ENCODE measurements around the gene OSBPL2. TPM values are rescaled to one million over a fixed set of nuclear protein-coding genes. Genes with fewer than 3 reads are reported as not detected.
A peak's percentile ranks its signal among the peaks of the same experiment; 100 is the strongest.

Gene OSBPL2
- total RNA-seq, 1 donor = 21.1 TPM

DNA sequence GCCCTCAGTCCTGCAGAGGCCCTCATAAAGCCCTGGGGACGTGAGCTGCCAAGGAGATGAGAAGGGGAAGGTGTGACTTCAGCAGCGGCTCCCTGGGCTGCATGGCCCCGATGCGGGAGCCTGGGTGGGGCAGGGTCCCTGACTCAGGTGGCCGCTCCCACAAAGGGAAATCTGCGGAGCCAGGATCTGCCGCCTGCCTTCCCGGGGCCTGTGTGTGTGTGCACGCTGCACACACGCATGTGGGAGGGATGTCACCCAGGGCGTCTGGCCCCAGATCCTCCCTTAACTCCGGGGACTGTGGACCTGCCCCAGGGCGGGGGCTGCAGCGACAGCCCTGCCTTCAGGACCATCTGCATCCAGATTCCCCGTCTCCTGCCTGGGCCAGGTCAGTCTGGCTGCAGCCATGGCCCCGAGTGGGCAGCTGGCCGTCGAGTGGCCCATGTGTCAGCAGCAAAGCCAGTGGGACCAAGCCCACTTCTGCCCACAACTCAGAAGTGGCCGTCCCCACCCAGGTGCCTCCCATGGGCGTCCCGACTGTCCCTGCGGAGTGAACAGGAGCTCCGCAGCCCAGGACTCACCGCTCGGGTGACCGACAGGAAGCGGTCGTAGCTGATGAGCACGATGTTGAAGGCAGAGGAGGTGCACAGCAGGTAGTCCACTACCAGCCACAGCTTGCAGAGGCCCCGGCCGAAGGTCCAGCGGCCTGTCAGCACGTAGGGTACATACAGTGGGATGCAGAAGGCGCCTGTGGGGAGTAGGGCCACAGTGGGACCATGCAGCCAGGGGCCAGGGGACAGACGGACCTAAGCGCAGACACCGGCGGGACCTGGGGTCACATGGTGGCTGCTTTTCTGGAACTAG lies 20.2 kb upstream of the OSBPL2 start:
- DNase-seq (ENCODE audit: low read depth) = no peak
- H3K4me3 ChIP-seq (ENCODE audit: low read depth, low read length) = no peak overlapping the region
- TF ChIP-seq, protein P1, sequence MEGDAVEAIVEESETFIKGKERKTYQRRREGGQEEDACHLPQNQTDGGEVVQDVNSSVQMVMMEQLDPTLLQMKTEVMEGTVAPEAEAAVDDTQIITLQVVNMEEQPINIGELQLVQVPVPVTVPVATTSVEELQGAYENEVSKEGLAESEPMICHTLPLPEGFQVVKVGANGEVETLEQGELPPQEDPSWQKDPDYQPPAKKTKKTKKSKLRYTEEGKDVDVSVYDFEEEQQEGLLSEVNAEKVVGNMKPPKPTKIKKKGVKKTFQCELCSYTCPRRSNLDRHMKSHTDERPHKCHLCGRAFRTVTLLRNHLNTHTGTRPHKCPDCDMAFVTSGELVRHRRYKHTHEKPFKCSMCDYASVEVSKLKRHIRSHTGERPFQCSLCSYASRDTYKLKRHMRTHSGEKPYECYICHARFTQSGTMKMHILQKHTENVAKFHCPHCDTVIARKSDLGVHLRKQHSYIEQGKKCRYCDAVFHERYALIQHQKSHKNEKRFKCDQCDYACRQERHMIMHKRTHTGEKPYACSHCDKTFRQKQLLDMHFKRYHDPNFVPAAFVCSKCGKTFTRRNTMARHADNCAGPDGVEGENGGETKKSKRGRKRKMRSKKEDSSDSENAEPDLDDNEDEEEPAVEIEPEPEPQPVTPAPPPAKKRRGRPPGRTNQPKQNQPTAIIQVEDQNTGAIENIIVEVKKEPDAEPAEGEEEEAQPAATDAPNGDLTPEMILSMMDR (IDR thresholded peaks at IDR 0.05; ENCODE audit: insufficient read depth, low read length) = no peak

DNA sequence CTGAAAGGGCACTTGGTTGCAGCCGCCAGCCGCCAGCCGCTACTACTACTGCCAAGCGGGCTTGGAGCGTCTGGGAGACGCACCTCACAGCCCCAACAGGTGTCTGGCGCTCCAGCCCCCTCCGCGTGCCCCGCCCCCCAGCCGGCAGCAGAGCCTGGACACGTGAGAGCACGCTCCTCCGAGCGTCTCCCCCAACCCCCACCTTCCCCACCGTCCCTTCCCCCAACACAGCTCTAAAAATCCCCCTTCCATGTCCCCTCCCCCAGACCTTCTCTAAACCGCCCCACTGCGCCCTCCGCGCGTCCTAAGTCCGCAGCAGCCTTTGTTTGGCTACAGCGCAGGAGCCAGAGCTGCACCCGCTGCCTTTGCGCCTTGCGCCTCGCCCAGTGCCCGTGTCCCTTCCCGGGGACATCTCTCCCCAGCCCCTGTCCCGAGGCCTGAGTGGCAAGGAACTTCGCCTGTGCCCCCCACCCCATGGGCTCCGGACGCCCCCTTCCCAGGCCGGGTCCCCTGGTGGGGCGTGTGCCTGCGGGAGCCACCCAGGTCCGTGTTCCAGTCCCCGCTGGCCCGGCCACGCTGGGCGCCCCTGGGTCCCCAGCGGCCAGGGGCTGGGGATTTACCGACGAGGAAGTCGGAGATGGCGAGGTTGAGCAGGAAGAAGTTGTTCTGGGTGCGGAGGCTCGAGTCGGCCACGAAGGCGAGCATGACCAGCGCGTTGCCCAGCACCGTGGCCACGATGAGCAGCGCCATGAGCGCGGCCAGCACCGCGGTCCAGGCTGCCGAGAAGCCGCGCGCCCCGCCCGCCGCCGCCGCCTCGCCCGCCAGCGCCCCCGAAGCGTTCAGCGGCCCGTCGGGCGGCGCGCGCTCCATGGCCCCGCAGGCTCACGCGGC lies 19.0 kb upstream of the OSBPL2 start:
- H3K4me3 ChIP-seq (ENCODE audit: low read depth, low read length) = no peak overlapping the region
- TF ChIP-seq, protein P1 (IDR thresholded peaks at IDR 0.05; ENCODE audit: insufficient read depth, low read length) = no peak
- no peak for DNase-seq (ENCODE audit: low read depth)

DNA sequence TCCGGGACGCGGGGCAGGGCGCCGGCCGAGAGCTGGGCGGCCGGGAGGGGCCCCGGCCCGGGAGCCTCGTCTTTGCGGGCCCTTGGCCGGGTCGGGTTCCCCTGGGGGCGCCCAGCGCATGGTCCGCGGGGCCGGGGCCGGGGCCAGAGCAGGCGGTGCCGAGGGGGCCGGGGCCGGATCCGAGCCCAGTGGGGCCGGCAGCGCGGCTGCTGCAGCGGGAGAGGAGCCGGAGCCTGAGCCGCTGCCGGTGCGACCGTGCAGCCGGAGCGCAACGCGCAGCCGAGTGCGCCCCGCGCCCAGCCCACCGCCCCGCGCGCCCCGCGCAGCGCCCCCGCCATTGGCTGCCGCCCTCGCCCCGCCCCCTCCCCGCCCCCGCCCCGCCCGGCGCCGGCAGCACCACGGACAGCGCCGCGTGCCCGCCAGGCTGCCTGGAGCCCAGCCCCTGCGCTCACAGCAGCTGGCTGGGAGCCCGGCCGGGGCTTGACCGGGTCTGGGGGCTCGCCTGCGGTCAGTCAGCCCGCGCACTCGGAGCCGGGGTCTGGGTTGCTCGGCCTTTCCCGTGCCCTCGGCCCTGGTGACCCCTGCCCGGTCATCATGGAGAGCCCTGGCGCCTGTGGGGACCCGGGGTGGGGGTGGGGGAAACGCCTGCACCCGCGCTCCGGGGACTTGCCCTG lies 18.2 kb upstream of the OSBPL2 start, which contains the start of gene HRH3:
Gene HRH3 (minus strand): TSS at position 287 of the 674 bp plus-strand sequence. CDS start 308 bp downstream, outside the sequence.
- TF ChIP-seq, protein P1 (IDR thresholded peaks at IDR 0.05; ENCODE audit: insufficient read depth, low read length) = no peak
- DNase-seq (ENCODE audit: low read depth) = no peak
- H3K4me3 ChIP-seq (ENCODE audit: low read depth, low read length) = peak within 1 kb of the TSS; percentile 35

DNA sequence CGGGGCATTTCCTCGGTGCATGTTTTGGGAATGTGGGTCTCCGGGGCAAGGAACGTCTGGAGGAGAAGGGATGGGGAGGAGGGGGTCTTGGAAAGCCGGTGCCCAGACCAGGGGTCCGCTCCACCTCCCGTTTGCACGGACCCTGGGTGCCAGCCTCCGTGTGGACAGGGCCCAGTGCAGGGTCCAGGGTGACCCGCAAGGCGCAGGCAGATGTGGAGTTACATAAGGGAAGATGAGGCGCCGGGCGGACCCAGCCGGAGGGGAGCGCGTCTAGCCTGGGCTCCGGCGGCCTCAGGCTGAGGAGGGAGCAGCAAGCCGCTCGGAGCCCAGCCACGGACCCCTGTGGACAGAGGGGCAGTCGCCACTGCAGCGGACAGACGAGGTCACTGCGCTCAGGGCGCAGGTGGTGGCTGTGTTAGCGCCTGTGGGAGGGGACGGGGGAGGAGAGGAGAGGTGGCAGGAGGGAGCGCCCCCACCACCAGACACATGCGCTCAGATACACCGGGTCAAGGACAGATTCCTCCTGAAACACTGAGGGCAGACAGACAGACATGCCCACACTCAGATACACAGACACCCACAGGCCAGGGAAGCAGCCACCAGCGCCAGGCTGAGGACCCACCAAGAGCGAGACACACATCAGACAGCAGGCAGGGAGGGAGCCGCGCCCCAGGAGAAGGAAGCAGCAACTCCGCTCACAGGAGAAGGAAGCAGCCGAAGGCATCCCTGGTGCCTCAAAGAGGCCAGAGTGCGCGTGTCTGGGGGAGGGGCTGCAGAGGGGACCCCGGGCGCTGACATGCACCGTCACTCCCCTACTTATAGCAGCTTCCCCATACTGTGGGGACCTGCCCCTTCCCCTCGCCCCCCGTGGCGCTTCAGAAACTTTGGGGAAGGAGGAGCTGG lies 17.4 kb upstream of the OSBPL2 start:
- DNase-seq (ENCODE audit: low read depth) = no peak
- TF ChIP-seq, protein P1 (IDR thresholded peaks at IDR 0.05; ENCODE audit: insufficient read depth, low read length) = no peak
- H3K4me3 ChIP-seq (ENCODE audit: low read depth, low read length) = no peak overlapping the region

DNA sequence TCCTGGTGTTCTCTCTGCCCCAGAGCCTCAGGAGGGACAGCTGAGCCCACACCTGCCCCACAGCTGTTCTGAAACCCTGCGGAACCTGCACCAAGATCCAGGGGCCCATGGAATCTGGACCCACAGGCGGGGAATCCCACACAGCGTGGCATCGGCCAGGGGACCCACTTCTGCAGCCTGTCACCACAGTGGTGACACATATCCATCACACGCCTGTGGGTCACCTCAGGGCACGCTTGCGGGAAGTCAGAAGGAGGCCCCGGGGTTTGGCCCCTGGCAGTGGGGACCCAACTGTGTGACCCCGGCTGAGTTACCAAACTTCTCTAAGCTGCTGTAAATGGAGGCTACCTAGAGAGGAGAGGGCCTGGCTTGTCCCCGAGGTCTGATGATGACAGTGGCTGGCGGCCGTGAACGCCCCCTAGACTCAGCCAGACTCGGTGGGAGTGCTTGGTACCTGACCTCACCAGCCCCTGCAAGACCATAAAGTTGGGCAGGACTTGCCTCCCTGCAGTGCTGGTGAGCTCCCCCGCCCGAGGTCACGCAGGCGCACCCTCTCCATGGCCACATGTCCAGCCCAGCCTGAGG lies 16.0 kb upstream of the OSBPL2 start:
- H3K4me3 ChIP-seq (ENCODE audit: low read depth, low read length) = no peak overlapping the region
- no peak for DNase-seq (ENCODE audit: low read depth)
- TF ChIP-seq, protein P1 (IDR thresholded peaks at IDR 0.05; ENCODE audit: insufficient read depth, low read length) = no peak
